ENCODE data around the gene PNLIPRP1.

GRCh38 chr10:116588995-116589394 lies 1.8 kb upstream of the PNLIPRP1 start:
- TF ChIP-seq CTCF (conservative IDR thresholded peaks at IDR 0.05) (no peak), ZFX (IDR thresholded peaks at IDR 0.05) (no peak)
